H1 (cell line): ENCODE measurements around the gene ME3.

Source experiments
- CEBPB ChIP-seq: IDR thresholded peaks from 2 replicates; pipeline ENCODE4 v1.6.1; 2012; ENCODE audit warnings: low read depth, low read length
- EP300 ChIP-seq, 2 experiments: IDR thresholded peaks; 1 replicate in 1 of 2; 2 replicates in 1 of 2; pipeline ENCODE4 v1.6.1; 2011 to 2012; ENCODE audit warnings: low read depth in 2 of 2, low read length in 2 of 2, mild to moderate bottlenecking in 2 of 2, borderline replicate concordance in 1 of 2, inconsistent platforms in 1 of 2, moderate library complexity in 1 of 2
- EZH2 ChIP-seq: fragments of 200-600 bp; sonication (generic); IDR thresholded peaks from 2 replicates; pipeline ENCODE4 v1.7.1; 2012; ENCODE audit warnings: low read depth, mild to moderate bottlenecking, moderate library complexity, low read length, inconsistent platforms; ENCODE audit not compliant: severe bottlenecking
- GTF2F1 ChIP-seq: IDR thresholded peaks from 2 replicates; pipeline ENCODE4 v1.6.1; 2012; ENCODE audit warnings: low read depth, low read length, improper control_type of control experiment, borderline replicate concordance
- JUND ChIP-seq: IDR thresholded peaks from 2 replicates; pipeline ENCODE4 v1.6.1; 2011; ENCODE audit warnings: mild to moderate bottlenecking, improper control_type of control experiment, low read length
- KDM1A ChIP-seq: fragments of 200-600, 300-600 bp; sonication (generic); IDR thresholded peaks from 2 replicates; pipeline ENCODE4 v1.7.1; 2016; ENCODE audit warnings: mild to moderate bottlenecking, low read length, borderline replicate concordance
- POLR2A ChIP-seq, 2 experiments: IDR thresholded peaks; 1 replicate in 1 of 2; 2 replicates in 1 of 2; pipeline ENCODE4 v1.6.1; 2011; ENCODE audit warnings: low read depth in 2 of 2, low read length in 2 of 2, mild to moderate bottlenecking in 2 of 2; ENCODE audit errors: control extremely low read depth in 1 of 2
- POU5F1 ChIP-seq: IDR thresholded peaks from 2 replicates; pipeline ENCODE4 v1.6.1; 2011; ENCODE audit warnings: low read depth, mild to moderate bottlenecking, low read length, moderate library complexity
- TAF1 ChIP-seq: IDR thresholded peaks from 2 replicates; pipeline ENCODE4 v1.6.1; 2011; ENCODE audit warnings: mild to moderate bottlenecking, low read depth, low read length
- TF ChIP-seq, protein P1 (sequence below), 3 experiments: IDR thresholded peaks; 1 replicate in 2 of 3; 2 replicates in 1 of 3; pipeline versions ENCODE4 v1.5.1 to v1.6.1; 2011; ENCODE audit warnings: low read length in 3 of 3, mild to moderate bottlenecking in 3 of 3, inconsistent platforms in 2 of 3, low read depth in 1 of 3, moderate library complexity in 1 of 3; ENCODE audit not compliant: insufficient read depth in 1 of 3; ENCODE audit errors: control extremely low read depth in 1 of 3
- TF ChIP-seq, protein P2 (sequence below): IDR thresholded peaks from 2 replicates; pipeline ENCODE4 v1.6.1; 2012; ENCODE audit warnings: inconsistent platforms
- TF ChIP-seq, protein P3 (sequence below): fragments of 300-600 bp; sonication (generic); IDR thresholded peaks from 2 replicates; pipeline ENCODE4 v1.7.1; 2012; ENCODE audit warnings: low read length, moderate library complexity, mild to moderate bottlenecking, inconsistent platforms; ENCODE audit not compliant: insufficient replicate concordance

DNA sequence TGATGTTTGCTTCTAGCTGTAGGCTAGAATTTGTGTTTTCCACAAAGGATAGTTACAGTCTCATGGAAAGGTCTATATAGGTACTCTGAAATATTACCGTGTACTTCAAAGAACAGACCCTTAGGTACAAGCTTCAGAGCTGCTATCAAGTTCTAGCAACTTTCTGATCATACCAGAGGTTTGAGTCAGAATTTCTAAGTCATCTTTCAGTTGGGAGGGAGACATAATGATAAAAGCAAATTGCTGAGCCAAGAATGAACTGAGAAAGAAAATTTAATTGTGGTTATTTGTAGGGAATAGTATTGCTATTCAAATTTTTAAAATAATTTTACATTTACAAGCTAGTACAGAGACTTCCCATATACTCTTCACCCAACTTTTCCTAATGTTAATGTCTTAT lies 19.9 kb upstream of the ME3 start:
- TF ChIP-seq, protein P1, sequence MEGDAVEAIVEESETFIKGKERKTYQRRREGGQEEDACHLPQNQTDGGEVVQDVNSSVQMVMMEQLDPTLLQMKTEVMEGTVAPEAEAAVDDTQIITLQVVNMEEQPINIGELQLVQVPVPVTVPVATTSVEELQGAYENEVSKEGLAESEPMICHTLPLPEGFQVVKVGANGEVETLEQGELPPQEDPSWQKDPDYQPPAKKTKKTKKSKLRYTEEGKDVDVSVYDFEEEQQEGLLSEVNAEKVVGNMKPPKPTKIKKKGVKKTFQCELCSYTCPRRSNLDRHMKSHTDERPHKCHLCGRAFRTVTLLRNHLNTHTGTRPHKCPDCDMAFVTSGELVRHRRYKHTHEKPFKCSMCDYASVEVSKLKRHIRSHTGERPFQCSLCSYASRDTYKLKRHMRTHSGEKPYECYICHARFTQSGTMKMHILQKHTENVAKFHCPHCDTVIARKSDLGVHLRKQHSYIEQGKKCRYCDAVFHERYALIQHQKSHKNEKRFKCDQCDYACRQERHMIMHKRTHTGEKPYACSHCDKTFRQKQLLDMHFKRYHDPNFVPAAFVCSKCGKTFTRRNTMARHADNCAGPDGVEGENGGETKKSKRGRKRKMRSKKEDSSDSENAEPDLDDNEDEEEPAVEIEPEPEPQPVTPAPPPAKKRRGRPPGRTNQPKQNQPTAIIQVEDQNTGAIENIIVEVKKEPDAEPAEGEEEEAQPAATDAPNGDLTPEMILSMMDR (IDR thresholded peaks at IDR 0.05; ENCODE audit: control extremely low read depth in 1 of 3, insufficient read depth in 1 of 3, low read depth in 1 of 3, low read length in 3 of 3): no peak
- no peak for TF ChIP-seq EZH2
- TF ChIP-seq, protein P2, sequence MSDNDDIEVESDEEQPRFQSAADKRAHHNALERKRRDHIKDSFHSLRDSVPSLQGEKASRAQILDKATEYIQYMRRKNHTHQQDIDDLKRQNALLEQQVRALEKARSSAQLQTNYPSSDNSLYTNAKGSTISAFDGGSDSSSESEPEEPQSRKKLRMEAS: no peak
- no peak for TF ChIP-seq TAF1
- no peak for TF ChIP-seq GTF2F1
- no peak for TF ChIP-seq POLR2A (IDR thresholded peaks at IDR 0.05; ENCODE audit: control extremely low read depth in 1 of 2, low read depth in 2 of 2, low read length in 2 of 2)
- TF ChIP-seq, protein P3, sequence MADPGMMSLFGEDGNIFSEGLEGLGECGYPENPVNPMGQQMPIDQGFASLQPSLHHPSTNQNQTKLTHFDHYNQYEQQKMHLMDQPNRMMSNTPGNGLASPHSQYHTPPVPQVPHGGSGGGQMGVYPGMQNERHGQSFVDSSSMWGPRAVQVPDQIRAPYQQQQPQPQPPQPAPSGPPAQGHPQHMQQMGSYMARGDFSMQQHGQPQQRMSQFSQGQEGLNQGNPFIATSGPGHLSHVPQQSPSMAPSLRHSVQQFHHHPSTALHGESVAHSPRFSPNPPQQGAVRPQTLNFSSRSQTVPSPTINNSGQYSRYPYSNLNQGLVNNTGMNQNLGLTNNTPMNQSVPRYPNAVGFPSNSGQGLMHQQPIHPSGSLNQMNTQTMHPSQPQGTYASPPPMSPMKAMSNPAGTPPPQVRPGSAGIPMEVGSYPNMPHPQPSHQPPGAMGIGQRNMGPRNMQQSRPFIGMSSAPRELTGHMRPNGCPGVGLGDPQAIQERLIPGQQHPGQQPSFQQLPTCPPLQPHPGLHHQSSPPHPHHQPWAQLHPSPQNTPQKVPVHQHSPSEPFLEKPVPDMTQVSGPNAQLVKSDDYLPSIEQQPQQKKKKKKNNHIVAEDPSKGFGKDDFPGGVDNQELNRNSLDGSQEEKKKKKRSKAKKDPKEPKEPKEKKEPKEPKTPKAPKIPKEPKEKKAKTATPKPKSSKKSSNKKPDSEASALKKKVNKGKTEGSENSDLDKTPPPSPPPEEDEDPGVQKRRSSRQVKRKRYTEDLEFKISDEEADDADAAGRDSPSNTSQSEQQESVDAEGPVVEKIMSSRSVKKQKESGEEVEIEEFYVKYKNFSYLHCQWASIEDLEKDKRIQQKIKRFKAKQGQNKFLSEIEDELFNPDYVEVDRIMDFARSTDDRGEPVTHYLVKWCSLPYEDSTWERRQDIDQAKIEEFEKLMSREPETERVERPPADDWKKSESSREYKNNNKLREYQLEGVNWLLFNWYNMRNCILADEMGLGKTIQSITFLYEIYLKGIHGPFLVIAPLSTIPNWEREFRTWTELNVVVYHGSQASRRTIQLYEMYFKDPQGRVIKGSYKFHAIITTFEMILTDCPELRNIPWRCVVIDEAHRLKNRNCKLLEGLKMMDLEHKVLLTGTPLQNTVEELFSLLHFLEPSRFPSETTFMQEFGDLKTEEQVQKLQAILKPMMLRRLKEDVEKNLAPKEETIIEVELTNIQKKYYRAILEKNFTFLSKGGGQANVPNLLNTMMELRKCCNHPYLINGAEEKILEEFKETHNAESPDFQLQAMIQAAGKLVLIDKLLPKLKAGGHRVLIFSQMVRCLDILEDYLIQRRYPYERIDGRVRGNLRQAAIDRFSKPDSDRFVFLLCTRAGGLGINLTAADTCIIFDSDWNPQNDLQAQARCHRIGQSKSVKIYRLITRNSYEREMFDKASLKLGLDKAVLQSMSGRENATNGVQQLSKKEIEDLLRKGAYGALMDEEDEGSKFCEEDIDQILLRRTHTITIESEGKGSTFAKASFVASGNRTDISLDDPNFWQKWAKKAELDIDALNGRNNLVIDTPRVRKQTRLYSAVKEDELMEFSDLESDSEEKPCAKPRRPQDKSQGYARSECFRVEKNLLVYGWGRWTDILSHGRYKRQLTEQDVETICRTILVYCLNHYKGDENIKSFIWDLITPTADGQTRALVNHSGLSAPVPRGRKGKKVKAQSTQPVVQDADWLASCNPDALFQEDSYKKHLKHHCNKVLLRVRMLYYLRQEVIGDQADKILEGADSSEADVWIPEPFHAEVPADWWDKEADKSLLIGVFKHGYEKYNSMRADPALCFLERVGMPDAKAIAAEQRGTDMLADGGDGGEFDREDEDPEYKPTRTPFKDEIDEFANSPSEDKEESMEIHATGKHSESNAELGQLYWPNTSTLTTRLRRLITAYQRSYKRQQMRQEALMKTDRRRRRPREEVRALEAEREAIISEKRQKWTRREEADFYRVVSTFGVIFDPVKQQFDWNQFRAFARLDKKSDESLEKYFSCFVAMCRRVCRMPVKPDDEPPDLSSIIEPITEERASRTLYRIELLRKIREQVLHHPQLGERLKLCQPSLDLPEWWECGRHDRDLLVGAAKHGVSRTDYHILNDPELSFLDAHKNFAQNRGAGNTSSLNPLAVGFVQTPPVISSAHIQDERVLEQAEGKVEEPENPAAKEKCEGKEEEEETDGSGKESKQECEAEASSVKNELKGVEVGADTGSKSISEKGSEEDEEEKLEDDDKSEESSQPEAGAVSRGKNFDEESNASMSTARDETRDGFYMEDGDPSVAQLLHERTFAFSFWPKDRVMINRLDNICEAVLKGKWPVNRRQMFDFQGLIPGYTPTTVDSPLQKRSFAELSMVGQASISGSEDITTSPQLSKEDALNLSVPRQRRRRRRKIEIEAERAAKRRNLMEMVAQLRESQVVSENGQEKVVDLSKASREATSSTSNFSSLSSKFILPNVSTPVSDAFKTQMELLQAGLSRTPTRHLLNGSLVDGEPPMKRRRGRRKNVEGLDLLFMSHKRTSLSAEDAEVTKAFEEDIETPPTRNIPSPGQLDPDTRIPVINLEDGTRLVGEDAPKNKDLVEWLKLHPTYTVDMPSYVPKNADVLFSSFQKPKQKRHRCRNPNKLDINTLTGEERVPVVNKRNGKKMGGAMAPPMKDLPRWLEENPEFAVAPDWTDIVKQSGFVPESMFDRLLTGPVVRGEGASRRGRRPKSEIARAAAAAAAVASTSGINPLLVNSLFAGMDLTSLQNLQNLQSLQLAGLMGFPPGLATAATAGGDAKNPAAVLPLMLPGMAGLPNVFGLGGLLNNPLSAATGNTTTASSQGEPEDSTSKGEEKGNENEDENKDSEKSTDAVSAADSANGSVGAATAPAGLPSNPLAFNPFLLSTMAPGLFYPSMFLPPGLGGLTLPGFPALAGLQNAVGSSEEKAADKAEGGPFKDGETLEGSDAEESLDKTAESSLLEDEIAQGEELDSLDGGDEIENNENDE: no peak
- TF ChIP-seq EP300 (IDR thresholded peaks at IDR 0.05; ENCODE audit: borderline replicate concordance in 1 of 2, low read depth in 2 of 2, low read length in 2 of 2): no peak
- no peak for TF ChIP-seq KDM1A
- no peak for TF ChIP-seq JUND
- TF ChIP-seq CEBPB: no peak
- TF ChIP-seq POU5F1: no peak
